IMR-90 (cell line): ENCODE measurements around the gene NXPE1. TPM values are rescaled to one million over a fixed set of nuclear protein-coding genes. Genes with fewer than 3 reads are reported as not detected.
"Not testable (repeated sequence)": the region's sequence is repeated elsewhere in the genome, so short reads cannot be mapped to it uniquely, and the experiment has no call there.

Experiments
- ATAC-seq: fragments of 200-7000 bp; cut with Tn5 transposase; 2 replicates; pipeline ENCODE4 v1.9.1; 2020; ENCODE audit warnings: low read depth, mild to moderate bottlenecking, moderate library complexity
- BruUV-seq: library from RNA; stranded (reverse); fragments of 400-500 nt; replicated peaks from 2 replicates; lab custom pipeline; 2021; lab: Mats Ljungman, UMichigan
- CTCF ChIA-PET: fragments of 300-600 bp; formaldehyde crosslinking; extraction: SDS; loops from one replicate; lab custom pipeline; 2021; ENCODE audit warnings: antibody characterized with exemption; lab: Yijun Ruan, JAX
- POLR2A ChIA-PET: fragments of 300-600 bp; sonication (Branson Sonifier 250); formaldehyde crosslinking; loops from one replicate; lab custom pipeline; 2022; ENCODE audit warnings: antibody characterized with exemption; ENCODE audit not compliant: unreplicated experiment; lab: Charles Lee
- DNase-seq: peaks from one replicate; pipeline ENCODE4 v3.0.0; 2013
- H2AFZ ChIP-seq: replicated peaks from 2 replicates; pipeline ENCODE3; 2013; ENCODE audit warnings: low read length, mild to moderate bottlenecking; ENCODE audit not compliant: poor library complexity
- H2AK5ac ChIP-seq: 2 replicates; pipeline ENCODE4 v1.6.1; 2013; ENCODE audit warnings: low read depth, low read length, inconsistent platforms
- H2AK9ac ChIP-seq: replicated peaks from 2 replicates; pipeline ENCODE3; 2013; ENCODE audit warnings: mild to moderate bottlenecking, low read depth, low read length, moderate library complexity; ENCODE audit not compliant: poor library complexity
- H2BK120ac ChIP-seq: 2 replicates; pipeline ENCODE4 v1.6.1; 2013; ENCODE audit warnings: low read depth, low read length, inconsistent platforms
- H2BK15ac ChIP-seq: 3 replicates; pipeline ENCODE4 v1.6.1; 2013; ENCODE audit warnings: low read depth, low read length, inconsistent platforms
- H2BK20ac ChIP-seq: 2 replicates; pipeline ENCODE4 v1.6.1; 2013; ENCODE audit warnings: low read depth, mild to moderate bottlenecking, inconsistent platforms, low read length, moderate library complexity
- H2BK5ac ChIP-seq: 2 replicates; pipeline ENCODE4 v1.6.1; 2013; ENCODE audit warnings: mild to moderate bottlenecking, low read depth, low read length, inconsistent platforms; ENCODE audit not compliant: poor library complexity, severe bottlenecking
- H3K14ac ChIP-seq: replicated peaks from 2 replicates; pipeline ENCODE4 v1.6.1; 2013; ENCODE audit warnings: low read depth, low read length, inconsistent platforms
- H3K18ac ChIP-seq: 2 replicates; pipeline ENCODE4 v1.6.1; 2013; ENCODE audit warnings: low read depth, low read length, control low read depth
- H3K23ac ChIP-seq: 2 replicates; pipeline ENCODE4 v1.6.1; 2013; ENCODE audit warnings: low read depth, low read length, inconsistent platforms
- H3K27ac ChIP-seq: 2 replicates; pipeline ENCODE4 v1.5.1; 2013; ENCODE audit warnings: mild to moderate bottlenecking, control low read depth, low read length; ENCODE audit not compliant: insufficient read depth
- H3K27me3 ChIP-seq: 2 replicates; pipeline ENCODE4 v1.6.1; 2013; ENCODE audit warnings: low read length; ENCODE audit not compliant: control insufficient read depth, insufficient read depth
- H3K36me3 ChIP-seq: 2 replicates; pipeline ENCODE4 v1.6.1; 2013; ENCODE audit warnings: low read length, mixed read lengths; ENCODE audit not compliant: control insufficient read depth, insufficient read depth
- H3K4ac ChIP-seq: 2 replicates; pipeline ENCODE4 v1.6.1; 2013; ENCODE audit warnings: low read depth, low read length, inconsistent platforms
- H3K4me1 ChIP-seq: 2 replicates; pipeline ENCODE4 v1.6.1; 2013; ENCODE audit warnings: low read length, mixed read lengths; ENCODE audit not compliant: control insufficient read depth, insufficient read depth
- H3K4me2 ChIP-seq: 2 replicates; pipeline ENCODE4 v1.6.1; 2013; ENCODE audit warnings: low read depth, mild to moderate bottlenecking, control low read depth, low read length, moderate library complexity
- H3K4me3 ChIP-seq: 2 replicates; pipeline ENCODE4 v1.5.1; 2013; ENCODE audit warnings: low read depth, mild to moderate bottlenecking, control low read depth, low read length, moderate library complexity; ENCODE audit not compliant: insufficient read depth
- H3K56ac ChIP-seq: 2 replicates; pipeline ENCODE4 v1.6.1; 2013; ENCODE audit warnings: low read length, inconsistent platforms; ENCODE audit not compliant: insufficient read depth; ENCODE audit errors: extremely low read depth
- H3K79me1 ChIP-seq, 2 experiments: 2 replicates each; pipeline ENCODE4 v1.6.1; 2013; ENCODE audit warnings: low read length in 2 of 2, inconsistent platforms in 1 of 2, low read depth in 1 of 2
- H3K9ac ChIP-seq: 2 replicates; pipeline ENCODE4 v1.6.1; 2013; ENCODE audit warnings: low read depth, low read length, control low read depth
- H3K9me1 ChIP-seq: 2 replicates; pipeline ENCODE4 v1.6.1; 2013; ENCODE audit warnings: low read length, inconsistent platforms; ENCODE audit not compliant: insufficient read depth
- H3K9me3 ChIP-seq: 2 replicates; pipeline ENCODE4 v1.6.1; 2013; ENCODE audit warnings: low read length; ENCODE audit not compliant: control insufficient read depth, insufficient read depth
- H4K20me1 ChIP-seq: 2 replicates; pipeline ENCODE4 v1.6.1; 2013; ENCODE audit warnings: low read length, inconsistent platforms; ENCODE audit not compliant: insufficient read depth
- H4K5ac ChIP-seq: 2 replicates; pipeline ENCODE4 v1.6.1; 2013; ENCODE audit warnings: mild to moderate bottlenecking, low read depth, low read length, control low read depth
- H4K8ac ChIP-seq, 2 experiments: 2 replicates each; pipeline ENCODE4 v1.6.1; 2013; ENCODE audit warnings: low read depth in 2 of 2, low read length in 2 of 2, control low read depth in 1 of 2, inconsistent platforms in 1 of 2
- H4K91ac ChIP-seq: 2 replicates; pipeline ENCODE4 v1.6.1; 2013; ENCODE audit warnings: low read depth, low read length, inconsistent platforms; ENCODE audit not compliant: insufficient read depth
- WGBS, 2 experiments: methylation state at CpG; one replicate each; pipeline versions ENCODE4 v1.1.5 to v1.1.7; 2013; ENCODE audit warnings: missing lambda C conversion rate in 2 of 2; ENCODE audit not compliant: insufficient read length in 1 of 2; ENCODE audit errors: extremely low coverage in 2 of 2; 5-methylcytosine and 5-hydroxymethylcytosine counted together
- dilution Hi-C: fragments of 300-500 bp; cut with HindIII; formaldehyde crosslinking; loops from one replicate; pipeline ENCODE4 v1.14.3; 2018; ENCODE audit warnings: low sequenced_read_pairs; ENCODE audit not compliant: unreplicated experiment
- in situ Hi-C: fragments of 300-500 bp; cut with MboI; formaldehyde crosslinking; loops from 3 replicates; pipeline ENCODE4 v1.14.3; 2019; ENCODE audit warnings: low sequenced_read_pairs, inconsistent platforms, mixed read lengths
- intact Hi-C: fragments of 100-400 bp; cut with micrococcal nuclease; formaldehyde crosslinking; loops from 2 replicates; pipeline ENCODE4 v1.10.0; 2022
- polyA plus RNA-seq, 3 experiments: library from polyadenylated mRNA; depleted of rRNA; stranded (reverse); fragments of >200 nt; gene quantifications; 2 replicates each; pipeline ENCODE4 v1.2.3, GENCODE V29; 2012; ENCODE audit warnings: low replicate concordance in 1 of 3
- total RNA-seq: library from RNA; depleted of rRNA; stranded (reverse); fragments of >200 nt; gene quantifications from 2 replicates; pipeline ENCODE4 v1.2.3, GENCODE V29; 2012

The NXPE1 gene
- total and polyA plus RNA-seq, 2 of the 4 experiments (the other 2 are of a cell fraction), result not detected

GRCh38 chr11:114603151-114603550 is 43.5 kb upstream of the NXPE1 start:
- H4K91ac ChIP-seq, H3K9ac ChIP-seq, H2BK120ac ChIP-seq, H2AFZ ChIP-seq, H4K8ac ChIP-seq, intact Hi-C loops, H4K20me1 ChIP-seq, H3K27me3 ChIP-seq, H3K4me2 ChIP-seq, H2BK15ac ChIP-seq, dilution Hi-C loops, H2BK20ac ChIP-seq, H2AK9ac ChIP-seq, H3K36me3 ChIP-seq, H3K4ac ChIP-seq, H3K9me1 ChIP-seq, CTCF ChIA-PET, H2AK5ac ChIP-seq, BruUV-seq, H3K23ac ChIP-seq, H3K14ac ChIP-seq, POLR2A ChIA-PET, H3K4me1 ChIP-seq, H2BK5ac ChIP-seq, ATAC-seq, DNase-seq, in situ Hi-C loops, H3K27ac ChIP-seq, H3K56ac ChIP-seq, H3K79me1 ChIP-seq, H4K5ac ChIP-seq, H3K18ac ChIP-seq, H3K4me3 ChIP-seq, H3K9me3 ChIP-seq: not testable (repeated sequence)
- no CpG with 5 or more reads among the region's 7 CpGs for WGBS, 2 experiments
